AG04449 (cell line): ENCODE results near the gene ADRA2C.

Experiments used
- CTCF ChIA-PET: fragments of 350-600 bp; formaldehyde crosslinking; extraction: SDS; loops from one replicate; lab custom pipeline; 2021; ENCODE audit warnings: antibody characterized with exemption; lab: Yijun Ruan, JAX
- POLR2A ChIA-PET: fragments of 400-600, 350-600 bp; formaldehyde crosslinking; extraction: SDS; loops from one replicate; lab custom pipeline; 2020; ENCODE audit warnings: antibody characterized with exemption, inconsistent platforms; lab: Yijun Ruan, JAX
- DNase-seq: peaks from one replicate; pipeline ENCODE4 v3.0.0-alpha.2; 2010; ENCODE audit warnings: low read depth, low spot score
- H3K4me3 ChIP-seq: 2 replicates; pipeline ENCODE4 v1.5.1; 2011; ENCODE audit warnings: low read depth, mild to moderate bottlenecking, control low read depth, low read length
- CTCF ChIP-seq: IDR thresholded peaks from one replicate; pipeline ENCODE4 v1.5.1; 2011; ENCODE audit warnings: mild to moderate bottlenecking, moderate library complexity, low read length, control low read depth, inconsistent platforms; ENCODE audit not compliant: insufficient read depth; ENCODE audit errors: missing control alignments

Gene ADRA2C

GRCh38 chr4:3816983-3817960, 51.1 kb downstream of the ADRA2C start:
- TF ChIP-seq CTCF, result no peak
- no peak overlapping the region for H3K4me3 ChIP-seq
- no peak for DNase-seq
- CTCF ChIA-PET, result no interaction called here
- POLR2A ChIA-PET, result no interaction called here
